ENCODE results near the gene TMF1.

Gene TMF1

DNA sequence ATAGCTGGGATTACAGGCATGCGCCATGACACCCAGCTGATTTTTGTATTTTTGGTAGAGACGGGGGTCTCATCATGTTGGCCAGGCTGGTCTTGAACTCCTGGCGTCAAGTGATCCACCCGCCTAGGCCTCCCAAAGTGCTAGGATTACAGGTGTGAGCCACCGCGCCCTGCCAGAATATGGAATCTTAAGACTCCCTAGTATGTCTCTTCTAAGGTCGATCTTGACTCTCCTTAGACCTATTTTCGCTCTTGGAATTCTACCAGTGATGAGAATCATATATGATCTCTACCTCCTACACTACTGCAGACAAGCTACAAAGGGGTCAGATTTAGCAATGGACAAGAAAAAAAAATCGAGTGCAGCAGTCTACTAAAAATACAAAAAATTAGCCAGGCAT lies 19.4 kb downstream of the TMF1 start:
- TF ChIP-seq, protein P1, sequence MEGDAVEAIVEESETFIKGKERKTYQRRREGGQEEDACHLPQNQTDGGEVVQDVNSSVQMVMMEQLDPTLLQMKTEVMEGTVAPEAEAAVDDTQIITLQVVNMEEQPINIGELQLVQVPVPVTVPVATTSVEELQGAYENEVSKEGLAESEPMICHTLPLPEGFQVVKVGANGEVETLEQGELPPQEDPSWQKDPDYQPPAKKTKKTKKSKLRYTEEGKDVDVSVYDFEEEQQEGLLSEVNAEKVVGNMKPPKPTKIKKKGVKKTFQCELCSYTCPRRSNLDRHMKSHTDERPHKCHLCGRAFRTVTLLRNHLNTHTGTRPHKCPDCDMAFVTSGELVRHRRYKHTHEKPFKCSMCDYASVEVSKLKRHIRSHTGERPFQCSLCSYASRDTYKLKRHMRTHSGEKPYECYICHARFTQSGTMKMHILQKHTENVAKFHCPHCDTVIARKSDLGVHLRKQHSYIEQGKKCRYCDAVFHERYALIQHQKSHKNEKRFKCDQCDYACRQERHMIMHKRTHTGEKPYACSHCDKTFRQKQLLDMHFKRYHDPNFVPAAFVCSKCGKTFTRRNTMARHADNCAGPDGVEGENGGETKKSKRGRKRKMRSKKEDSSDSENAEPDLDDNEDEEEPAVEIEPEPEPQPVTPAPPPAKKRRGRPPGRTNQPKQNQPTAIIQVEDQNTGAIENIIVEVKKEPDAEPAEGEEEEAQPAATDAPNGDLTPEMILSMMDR (IDR thresholded peaks at IDR 0.05; ENCODE audit: insufficient read depth, low read depth, low read length, missing control alignments), result no peak
- H3K4me3 ChIP-seq (ENCODE audit: low read depth, low read length), result no peak overlapping the region

DNA sequence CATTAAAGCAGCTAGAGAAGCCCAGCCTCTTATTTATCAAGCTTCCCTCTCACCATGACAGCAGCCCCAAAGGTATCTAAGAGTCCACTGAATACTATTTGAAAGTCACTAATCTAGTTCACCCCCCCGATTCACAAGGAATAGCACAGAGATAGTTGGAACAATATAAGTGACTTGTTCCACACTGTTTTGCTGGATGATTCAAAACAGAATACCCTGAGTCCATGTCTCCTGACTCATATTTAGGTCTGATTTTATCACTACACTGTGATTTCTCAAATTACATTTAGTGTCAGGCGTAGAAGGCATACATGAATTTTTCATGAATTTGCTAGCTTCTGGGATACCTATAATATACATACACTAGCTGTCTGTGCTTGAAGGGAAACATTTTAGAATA lies 20.0 kb downstream of the TMF1 start:
- no peak overlapping the region for H3K4me3 ChIP-seq (ENCODE audit: low read depth, low read length)
- DNase-seq (ENCODE audit: low read depth), result no peak
- TF ChIP-seq, protein P1 (IDR thresholded peaks at IDR 0.05; ENCODE audit: insufficient read depth, low read depth, low read length, missing control alignments), result no peak

More for the DNA sequence above, 19.4 kb downstream of the TMF1 start:
- no peak for DNase-seq (ENCODE audit: low read depth)

DNA sequence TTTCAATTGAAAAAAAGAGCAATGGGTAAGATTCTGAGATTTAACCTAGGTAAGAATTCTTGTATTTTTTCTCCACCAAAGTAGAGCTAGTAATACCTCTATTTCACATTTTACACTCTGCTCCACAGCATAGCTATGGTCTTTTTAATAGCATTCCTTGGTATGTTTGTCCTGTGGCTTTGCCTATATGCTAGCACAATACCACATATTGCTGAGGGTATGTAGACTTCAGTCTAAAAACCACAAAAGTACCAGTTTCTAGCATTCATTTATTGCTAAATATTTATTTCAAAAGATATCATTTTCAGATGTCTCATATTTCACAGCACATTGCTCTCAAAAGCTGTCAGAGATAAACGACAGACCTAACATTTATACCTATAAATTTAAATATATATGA lies 20.5 kb downstream of the TMF1 start:
- TF ChIP-seq, protein P1 (IDR thresholded peaks at IDR 0.05; ENCODE audit: insufficient read depth, low read depth, low read length, missing control alignments), result no peak
- no peak for DNase-seq (ENCODE audit: low read depth)
- H3K4me3 ChIP-seq (ENCODE audit: low read depth, low read length), result no peak overlapping the region

DNA sequence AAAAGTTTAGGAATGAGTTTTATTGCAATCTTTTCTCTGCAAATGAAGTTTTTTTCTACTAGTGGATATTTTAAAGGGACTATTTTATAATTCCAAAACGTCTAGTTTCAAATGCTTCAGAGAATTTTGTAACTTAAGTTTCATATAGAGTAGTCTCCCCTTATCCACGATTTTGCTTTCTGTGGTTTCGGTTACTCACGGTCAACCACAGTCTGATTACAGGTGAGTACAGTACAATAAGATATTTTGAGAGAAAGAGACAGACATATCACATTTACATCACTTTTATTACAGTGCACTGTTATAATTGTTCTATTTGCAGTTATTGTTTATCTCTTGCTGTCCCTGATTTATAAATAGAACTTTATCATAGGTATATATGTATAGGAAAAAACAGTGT lies 31.3 kb downstream of the TMF1 start:
- H3K4me3 ChIP-seq (ENCODE audit: low read depth, low read length), result no peak overlapping the region
- TF ChIP-seq, protein P1 (IDR thresholded peaks at IDR 0.05; ENCODE audit: insufficient read depth, low read depth, low read length, missing control alignments), result no peak
- no peak for DNase-seq (ENCODE audit: low read depth)

DNA sequence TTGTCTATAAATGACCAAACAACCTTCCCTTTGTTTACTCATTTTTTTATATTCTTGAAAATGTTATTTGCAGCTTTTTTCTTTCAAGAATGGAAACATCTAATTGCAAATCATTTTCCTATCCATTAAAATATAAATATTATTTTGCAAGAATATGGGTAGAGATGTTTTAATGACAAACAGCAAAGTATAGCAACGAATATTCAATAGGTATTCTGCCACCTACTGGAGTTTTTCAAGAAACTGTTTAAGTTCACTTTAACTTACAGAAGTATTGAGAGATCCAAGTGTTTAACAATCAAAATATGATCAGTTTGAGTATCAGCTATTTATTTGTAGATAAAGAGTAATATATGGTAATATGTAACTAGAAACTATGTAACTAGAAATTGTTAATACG lies 31.7 kb downstream of the TMF1 start:
- TF ChIP-seq, protein P1 (IDR thresholded peaks at IDR 0.05; ENCODE audit: insufficient read depth, low read depth, low read length, missing control alignments), result no peak
- H3K4me3 ChIP-seq (ENCODE audit: low read depth, low read length), result no peak overlapping the region
- no peak for DNase-seq (ENCODE audit: low read depth)

DNA sequence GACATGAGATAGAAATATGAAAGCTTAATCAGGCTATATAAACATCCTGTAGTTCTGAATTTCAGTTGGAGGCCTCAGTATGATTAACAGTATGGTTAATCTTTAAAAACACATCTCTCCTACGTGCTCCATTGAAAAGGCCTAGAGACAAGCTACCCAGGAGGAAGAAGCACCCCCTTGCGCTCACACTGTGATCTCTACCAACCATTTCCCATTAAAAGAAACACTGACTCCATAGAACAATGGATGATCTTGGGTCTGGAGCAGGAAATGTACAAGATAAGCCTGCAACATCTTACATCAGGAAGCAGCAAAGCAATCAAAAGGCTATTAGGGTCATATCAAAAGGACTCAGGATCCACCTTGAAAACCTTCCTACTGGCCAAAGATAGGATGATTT lies 35.2 kb downstream of the TMF1 start:
- no peak for DNase-seq (ENCODE audit: low read depth)
- TF ChIP-seq, protein P1 (IDR thresholded peaks at IDR 0.05; ENCODE audit: insufficient read depth, low read depth, low read length, missing control alignments), result no peak
- H3K4me3 ChIP-seq (ENCODE audit: low read depth, low read length), result no peak overlapping the region

DNA sequence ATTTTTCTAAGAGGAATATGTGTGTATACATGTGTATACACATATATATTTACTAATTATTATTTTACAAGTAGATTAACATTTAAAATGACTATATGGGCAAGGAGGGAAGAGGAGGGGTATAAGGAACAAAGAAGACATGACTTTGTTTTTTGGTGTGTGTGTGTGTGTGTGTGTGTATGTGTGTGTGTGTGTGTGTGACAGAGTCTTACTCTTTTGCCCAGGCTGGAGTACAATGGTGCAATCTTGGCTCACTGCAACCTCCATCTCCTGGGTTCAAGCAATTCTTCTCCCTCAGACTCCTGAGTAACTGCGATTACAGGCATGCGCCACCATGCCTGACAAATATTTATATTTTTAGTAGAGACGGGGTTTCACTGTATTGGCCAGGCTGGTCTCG lies 36.0 kb downstream of the TMF1 start:
- no peak overlapping the region for H3K4me3 ChIP-seq (ENCODE audit: low read depth, low read length)
- DNase-seq (ENCODE audit: low read depth), result no peak
- TF ChIP-seq, protein P1 (IDR thresholded peaks at IDR 0.05; ENCODE audit: insufficient read depth, low read depth, low read length, missing control alignments), result no peak
